ENCODE data around the gene RRP12. TPM values are rescaled to one million over a fixed set of nuclear protein-coding genes. Genes with fewer than 3 reads are reported as not detected.

RRP12 gene
- total and polyA plus RNA-seq, 7 experiments from 2014 or later = 10.6 to 197 (median 25.1) TPM

DNA sequence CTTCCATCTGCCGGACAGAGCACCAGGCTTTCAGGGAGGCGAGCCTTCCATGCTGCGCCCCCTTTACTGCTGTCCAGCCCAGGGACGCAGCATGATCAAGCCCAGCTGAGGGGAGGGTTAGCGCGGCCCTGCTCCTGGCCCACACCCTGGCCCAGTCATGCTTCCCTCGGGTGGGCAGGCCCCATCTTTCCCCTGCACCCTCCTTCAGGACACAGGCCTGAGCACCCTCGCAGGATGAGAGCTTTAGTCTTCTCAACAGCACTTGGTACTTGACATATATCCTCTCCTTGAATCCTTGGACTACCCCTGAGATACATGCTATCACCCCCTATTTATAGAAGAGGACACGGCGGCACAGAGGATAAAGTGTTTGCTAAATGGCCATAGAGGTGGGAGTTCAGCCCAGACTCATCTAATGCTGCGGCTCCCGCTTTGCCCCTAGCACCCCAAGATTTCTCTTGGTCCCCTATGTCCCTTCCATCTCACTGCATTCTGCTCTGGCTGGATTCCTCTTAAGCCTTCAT, 34.0 kb downstream of the RRP12 start:
- Histone ChIP-seq H3K27ac (ENCODE audit: low read depth, low read length) (no peak overlapping the region), H3K4me1 (ENCODE audit: control insufficient read depth in 2 of 2, insufficient read depth in 2 of 2, low read length in 2 of 2) (no peaks in the 10 kb centered on the region), H3K9me3 (ENCODE audit: control insufficient read depth in 2 of 3, low read length in 3 of 3) (no peaks in the 10 kb centered on the region), H3K36me3 (ENCODE audit: control insufficient read depth in 2 of 3, insufficient read depth in 3 of 3, low read length in 3 of 3) (peaks cover 0 to 88% (median 0%) of the 10 kb centered on the region in 3 experiments), H3K4me3 (ENCODE audit: low read length) (no peak overlapping the region), H3K27me3 (ENCODE audit: control insufficient read depth in 2 of 2, insufficient read depth in 2 of 2, low read length in 2 of 2) (no peaks in the 10 kb centered on the region)
- intact Hi-C loops (cut with micrococcal nuclease) = no loop called here
- Mint-ChIP-seq H3K4me3 (no peak overlapping the region), H3K9me3 (peaks cover 0 to 1% (median 0%) of the 10 kb centered on the region in 11 donors), H3K27ac (no peak overlapping the region), H3K36me3 (peaks cover 4 to 27% (median 13%) of the 10 kb centered on the region in 5 donors), H3K27me3 (no peaks in the 10 kb centered on the region), H3K4me1 (peaks cover 0 to 9% (median 0%) of the 10 kb centered on the region in 7 donors)
- no peak for DNase-seq
- CTCF ChIA-PET = no interaction called here
- POLR2A ChIA-PET = no interaction called here
- ATAC-seq = no peak

DNA sequence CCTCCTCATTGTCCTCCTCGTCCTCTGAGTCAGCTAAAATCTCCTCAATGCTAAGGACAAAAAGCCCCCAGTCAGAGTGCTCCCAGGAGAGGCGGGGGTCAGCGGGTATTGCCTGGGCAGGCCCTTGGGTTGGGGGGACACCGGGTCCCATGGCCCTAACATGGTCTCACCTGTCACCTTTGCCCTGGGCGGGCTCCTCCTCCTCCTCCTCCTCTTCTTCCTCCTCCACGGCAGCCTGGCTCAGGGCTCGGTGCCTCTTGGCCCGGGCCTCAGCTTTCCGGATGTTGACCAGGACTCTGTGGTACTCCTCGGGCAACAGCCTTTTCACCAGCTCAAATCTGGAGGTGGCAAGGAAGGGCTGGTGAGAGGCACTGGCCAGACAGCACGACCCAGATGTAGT, 34.6 kb downstream of the RRP12 start:
- ATAC-seq = no peak

DNA sequence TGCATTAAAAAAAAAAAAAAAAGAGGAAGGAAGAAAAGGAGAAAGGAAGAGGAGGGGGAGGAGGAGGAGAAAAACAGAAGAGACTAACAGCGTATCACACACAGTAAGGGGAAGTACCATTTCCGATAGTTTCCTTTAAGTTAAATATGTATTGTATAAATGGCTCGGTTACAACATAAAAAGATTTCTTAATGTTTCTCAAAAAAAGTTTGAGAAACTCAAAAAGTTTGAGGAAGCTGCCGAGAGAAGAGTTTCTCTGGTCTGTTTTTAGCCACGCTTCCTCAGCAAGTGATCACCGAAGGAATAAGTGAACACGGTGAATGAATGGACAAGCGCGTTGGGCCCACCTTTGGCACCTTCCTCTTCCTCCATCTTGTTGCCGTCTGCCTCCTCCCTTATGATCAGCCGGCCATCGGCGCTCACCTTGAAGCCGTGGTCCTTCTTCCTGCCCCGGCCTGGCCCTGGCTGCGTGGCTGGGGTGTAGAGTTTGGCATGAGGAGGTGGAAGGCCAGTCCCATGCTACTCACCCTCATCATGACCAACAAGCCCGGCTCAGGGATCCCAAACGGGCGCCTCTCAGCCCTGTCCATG, 35.3 kb downstream of the RRP12 start:
- Histone ChIP-seq H3K4me3 (ENCODE audit: low read length) (no peak overlapping the region), H3K27ac (ENCODE audit: low read depth, low read length) (no peak overlapping the region), H3K9me3 (ENCODE audit: control insufficient read depth in 2 of 3, low read length in 3 of 3) (no peaks in the 10 kb centered on the region), H3K27me3 (ENCODE audit: control insufficient read depth in 2 of 2, insufficient read depth in 2 of 2, low read length in 2 of 2) (no peaks in the 10 kb centered on the region), H3K36me3 (ENCODE audit: control insufficient read depth in 2 of 3, insufficient read depth in 3 of 3, low read length in 3 of 3) (peaks cover 0 to 77% (median 0%) of the 10 kb centered on the region in 3 experiments), H3K4me1 (ENCODE audit: control insufficient read depth in 2 of 2, insufficient read depth in 2 of 2, low read length in 2 of 2) (no peaks in the 10 kb centered on the region)
- POLR2A ChIA-PET = no interaction called here
- ATAC-seq (peak; percentile 82), DNase-seq (no peak)
- Mint-ChIP-seq H3K4me1 (peaks cover 0 to 9% (median 0%) of the 10 kb centered on the region in 7 donors), H3K27ac (peak overlapping the region in 5 of 9 donors; percentile 22 to 52 (median 33)), H3K36me3 (peaks cover 4 to 19% (median 7%) of the 10 kb centered on the region in 5 donors), H3K4me3 (no peak overlapping the region), H3K9me3 (peaks cover 0 to 1% (median 0%) of the 10 kb centered on the region in 11 donors), H3K27me3 (no peaks in the 10 kb centered on the region)
- CTCF ChIA-PET = interaction anchor here (0.8 to 1.6 kb wide), 2 partner anchors 87 to 335 kb away, joined by 5 read pairs; no protein-coding TSS in a partner anchor
- intact Hi-C loops (cut with micrococcal nuclease) = no loop called here

More for the DNA sequence above, 34.6 kb downstream of the RRP12 start:
- Histone ChIP-seq H3K9me3 (ENCODE audit: control insufficient read depth in 2 of 3, low read length in 3 of 3) (no peaks in the 10 kb centered on the region), H3K36me3 (ENCODE audit: control insufficient read depth in 2 of 3, insufficient read depth in 3 of 3, low read length in 3 of 3) (peaks cover 0 to 84% (median 0%) of the 10 kb centered on the region in 3 experiments), H3K27me3 (ENCODE audit: control insufficient read depth in 2 of 2, insufficient read depth in 2 of 2, low read length in 2 of 2) (no peaks in the 10 kb centered on the region), H3K4me3 (ENCODE audit: low read length) (no peak overlapping the region), H3K4me1 (ENCODE audit: control insufficient read depth in 2 of 2, insufficient read depth in 2 of 2, low read length in 2 of 2) (no peaks in the 10 kb centered on the region), H3K27ac (ENCODE audit: low read depth, low read length) (no peak overlapping the region)
- CTCF ChIA-PET = no interaction called here
- Mint-ChIP-seq H3K4me1 (peaks cover 0 to 9% (median 0%) of the 10 kb centered on the region in 7 donors), H3K27ac (peak overlapping the region in 2 of 9 donors; percentile 32 to 52), H3K9me3 (peaks cover 0 to 1% (median 0%) of the 10 kb centered on the region in 11 donors), H3K4me3 (no peak overlapping the region), H3K27me3 (no peaks in the 10 kb centered on the region), H3K36me3 (peaks cover 4 to 22% (median 7%) of the 10 kb centered on the region in 5 donors)
- POLR2A ChIA-PET = no interaction called here
- DNase-seq = no peak
- intact Hi-C loops (cut with micrococcal nuclease) = no loop called here

DNA sequence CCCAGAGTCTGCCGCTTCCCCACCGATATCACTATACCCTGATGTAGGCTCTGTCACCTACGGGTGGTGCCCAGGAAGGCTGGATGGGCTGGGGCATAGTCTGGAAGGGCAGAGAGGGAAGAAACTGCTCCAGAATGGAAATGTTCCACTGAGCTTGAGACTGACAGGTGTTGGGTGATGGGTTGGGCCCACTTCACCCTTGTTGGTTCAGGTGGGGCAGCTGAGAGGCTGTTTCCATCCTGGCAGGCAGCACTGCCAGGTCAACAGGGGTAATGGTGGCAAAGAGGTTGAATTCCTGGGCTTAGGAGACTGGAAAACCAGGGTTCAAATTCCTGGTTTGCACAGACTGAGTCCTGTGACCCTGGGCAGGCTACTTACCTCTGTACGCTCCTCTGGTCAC, 38.1 kb downstream of the RRP12 start:
- H3K9me3 Mint-ChIP-seq = peaks cover 0 to 1% (median 0%) of the 10 kb centered on the region in 11 donors
- no peaks in the 10 kb centered on the region for H3K9me3 ChIP-seq (ENCODE audit: control insufficient read depth in 2 of 3, low read length in 3 of 3)
- no peak overlapping the region for H3K4me3 ChIP-seq (ENCODE audit: low read length)
- H3K27ac Mint-ChIP-seq = no peak overlapping the region
- no peak for ATAC-seq
- intact Hi-C loops (cut with micrococcal nuclease) = loop anchor here in 1 of 2 donors (2.0 kb wide), 1 partner anchor 84 kb away; no protein-coding TSS in a partner anchor
- ChIA-PET POLR2A (no interaction called here), CTCF (interaction anchor here (1.0 kb wide), 1 partner anchor 84 kb away, joined by 4 read pairs; no protein-coding TSS in a partner anchor)
- no peaks in the 10 kb centered on the region for H3K4me1 ChIP-seq (ENCODE audit: control insufficient read depth in 2 of 2, insufficient read depth in 2 of 2, low read length in 2 of 2)
- H3K4me1 Mint-ChIP-seq = peaks cover 0 to 9% (median 0%) of the 10 kb centered on the region in 7 donors
- H3K27ac ChIP-seq (ENCODE audit: low read depth, low read length) = no peak overlapping the region
- no peaks in the 10 kb centered on the region for H3K27me3 Mint-ChIP-seq
- peaks cover 0 to 14% (median 7%) of the 10 kb centered on the region in 5 donors for H3K36me3 Mint-ChIP-seq
- DNase-seq = no peak
- no peaks in the 10 kb centered on the region for H3K27me3 ChIP-seq (ENCODE audit: control insufficient read depth in 2 of 2, insufficient read depth in 2 of 2, low read length in 2 of 2)
- H3K36me3 ChIP-seq (ENCODE audit: control insufficient read depth in 2 of 3, insufficient read depth in 3 of 3, low read length in 3 of 3) = peaks cover 0 to 77% (median 0%) of the 10 kb centered on the region in 3 experiments
- no peak overlapping the region for H3K4me3 Mint-ChIP-seq

DNA sequence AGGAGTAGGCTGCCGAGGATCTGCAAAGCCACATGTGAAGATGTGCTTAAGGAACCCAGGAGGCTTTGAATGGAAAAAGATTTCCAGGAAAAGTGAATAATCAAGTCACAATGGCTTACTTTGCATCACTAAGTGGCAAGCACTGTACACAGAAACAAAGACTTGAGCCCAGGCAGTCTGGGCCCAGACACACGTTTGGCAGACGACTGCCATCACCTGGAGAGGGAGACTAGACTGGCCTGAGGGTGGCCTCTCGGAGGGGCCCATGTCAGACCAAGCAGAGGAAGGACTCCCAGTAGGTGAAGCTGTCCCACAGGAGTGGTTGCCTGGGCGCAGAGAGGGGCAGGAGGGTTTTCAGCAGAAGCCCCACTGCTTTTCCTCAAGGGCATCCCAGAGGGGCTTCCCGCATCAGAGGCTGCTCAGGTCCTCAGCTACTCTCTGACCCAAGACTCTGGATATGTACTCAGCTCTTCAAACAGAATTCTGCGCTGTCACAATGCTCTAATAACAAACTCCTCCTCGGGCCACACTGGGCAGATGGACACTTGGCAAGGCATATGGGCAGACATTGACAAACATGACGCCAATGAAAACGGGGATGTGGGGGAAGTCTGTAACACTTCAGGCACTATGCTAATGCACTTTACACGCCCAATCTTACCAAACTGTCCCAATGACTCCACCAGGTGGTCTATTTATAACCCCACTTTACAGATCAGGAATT, 38.7 kb downstream of the RRP12 start:
- POLR2A ChIA-PET = no interaction called here
- Histone ChIP-seq H3K27me3 (ENCODE audit: control insufficient read depth in 2 of 2, insufficient read depth in 2 of 2, low read length in 2 of 2) (no peaks in the 10 kb centered on the region), H3K27ac (ENCODE audit: low read depth, low read length) (no peak overlapping the region), H3K9me3 (ENCODE audit: control insufficient read depth in 2 of 3, low read length in 3 of 3) (no peaks in the 10 kb centered on the region), H3K4me1 (ENCODE audit: control insufficient read depth in 2 of 2, insufficient read depth in 2 of 2, low read length in 2 of 2) (no peaks in the 10 kb centered on the region), H3K36me3 (ENCODE audit: control insufficient read depth in 2 of 3, insufficient read depth in 3 of 3, low read length in 3 of 3) (peaks cover 0 to 75% (median 0%) of the 10 kb centered on the region in 3 experiments), H3K4me3 (ENCODE audit: low read length) (no peak overlapping the region)
- ATAC-seq = no peak
- H3K9me3 Mint-ChIP-seq = peaks cover 0 to 1% (median 0%) of the 10 kb centered on the region in 11 donors
- H3K4me1 Mint-ChIP-seq = peaks cover 0 to 9% (median 0%) of the 10 kb centered on the region in 7 donors
- H3K27ac Mint-ChIP-seq = no peak overlapping the region
- no peak for DNase-seq
- intact Hi-C loops (cut with micrococcal nuclease) = loop anchor here in 1 of 2 donors (2.0 kb wide), 1 partner anchor 84 kb away; no protein-coding TSS in a partner anchor
- CTCF ChIA-PET = interaction anchor here (1.0 kb wide), 1 partner anchor 84 kb away, joined by 4 read pairs; no protein-coding TSS in a partner anchor
- H3K4me3 Mint-ChIP-seq = no peak overlapping the region
- H3K27me3 Mint-ChIP-seq = no peaks in the 10 kb centered on the region
- peaks cover 0 to 14% (median 6%) of the 10 kb centered on the region in 5 donors for H3K36me3 Mint-ChIP-seq

DNA sequence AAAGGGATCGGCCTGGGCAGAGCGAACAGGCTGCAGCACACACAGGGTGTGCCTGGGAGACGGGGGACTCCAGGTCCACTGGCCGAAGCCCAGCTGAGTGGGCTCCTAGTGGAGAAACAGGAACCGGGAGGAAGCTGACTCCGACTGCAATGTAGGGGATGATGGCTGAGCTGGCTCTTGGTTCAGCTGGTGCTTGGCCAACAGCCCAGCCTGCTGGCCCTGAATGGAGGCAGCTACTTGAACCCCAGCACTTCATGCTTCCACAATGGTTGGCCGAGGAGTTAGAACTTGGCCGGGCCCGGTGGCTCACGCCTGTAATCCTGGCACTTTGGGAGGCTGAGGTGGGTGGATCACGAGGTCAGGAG, 39.6 kb downstream of the RRP12 start:
- Mint-ChIP-seq H3K4me3 (no peak overlapping the region), H3K36me3 (peaks cover 0 to 14% (median 7%) of the 10 kb centered on the region in 5 donors), H3K27ac (no peak overlapping the region), H3K27me3 (no peaks in the 10 kb centered on the region), H3K9me3 (peaks cover 0 to 1% (median 0%) of the 10 kb centered on the region in 11 donors), H3K4me1 (peaks cover 0 to 9% (median 0%) of the 10 kb centered on the region in 7 donors)
- intact Hi-C loops (cut with micrococcal nuclease) = no loop called here
- Histone ChIP-seq H3K4me3 (ENCODE audit: low read length) (no peak overlapping the region), H3K36me3 (ENCODE audit: control insufficient read depth in 2 of 3, insufficient read depth in 3 of 3, low read length in 3 of 3) (peaks cover 0 to 71% (median 0%) of the 10 kb centered on the region in 3 experiments), H3K27me3 (ENCODE audit: control insufficient read depth in 2 of 2, insufficient read depth in 2 of 2, low read length in 2 of 2) (no peaks in the 10 kb centered on the region), H3K27ac (ENCODE audit: low read depth, low read length) (no peak overlapping the region), H3K4me1 (ENCODE audit: control insufficient read depth in 2 of 2, insufficient read depth in 2 of 2, low read length in 2 of 2) (no peaks in the 10 kb centered on the region), H3K9me3 (ENCODE audit: control insufficient read depth in 2 of 3, low read length in 3 of 3) (no peaks in the 10 kb centered on the region)
- no peak for ATAC-seq
- POLR2A ChIA-PET = no interaction called here
- DNase-seq = no peak
- CTCF ChIA-PET = interaction anchor here (1.2 kb wide), 1 partner anchor 83 kb away, joined by 6 read pairs; no protein-coding TSS in a partner anchor

All from naive thymus-derived CD4-positive, alpha-beta T cell (primary cell).